Stimulated activated CD8-positive, alpha-beta memory T cell treated with anti-CD3 and anti-CD28 coated beads, Interleukin-12 subunit alpha, Interleukin-12 subunit beta, amount 100 ng/mL, for 4 hours (primary cell): ENCODE results near the gene ROR1.
"Not testable (repeated sequence)": the region's sequence is repeated elsewhere in the genome, so short reads cannot be mapped to it uniquely, and the experiment has no call there.

Source experiments
- DNase-seq: peaks from one replicate; pipeline ENCODE4 v3.0.0-alpha.2; 2020; ENCODE audit warnings: low read depth

The ROR1 gene

GRCh38 chr1:64104585-64104984 lies 330.8 kb downstream of the ROR1 start:
- DNase-seq = not testable (repeated sequence)

- DNase-seq = no peak
These were observed 333.3 kb downstream of the ROR1 start for GRCh38 chr1:64107118-64107519.

DNA sequence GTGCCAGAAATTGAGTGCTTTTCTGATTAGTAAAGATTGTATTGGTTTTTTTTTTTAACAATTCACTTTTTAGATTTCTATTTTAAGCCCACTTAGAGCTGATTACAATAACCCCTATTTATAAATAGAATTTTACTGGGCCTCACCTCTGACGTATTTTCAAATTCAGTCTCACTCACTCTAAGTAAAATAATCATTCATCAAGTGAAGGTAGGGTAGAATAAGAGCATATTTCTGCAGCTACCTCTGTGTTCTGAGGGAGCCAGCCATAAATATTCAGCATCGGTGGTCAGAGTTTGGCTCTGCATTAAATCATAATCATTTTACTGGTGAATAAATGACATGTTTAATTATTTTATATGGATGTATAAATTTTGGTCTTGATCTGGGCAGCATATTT lies 333.8 kb downstream of the ROR1 start:
- no peak for DNase-seq

GRCh38 chr1:64110924-64111777 lies 337.3 kb downstream of the ROR1 start:
- no peak for DNase-seq

- no peak for DNase-seq
These were observed 338.0 kb downstream of the ROR1 start for GRCh38 chr1:64111787-64112186.

GRCh38 chr1:64112281-64112680 lies 338.5 kb downstream of the ROR1 start:
- no peak for DNase-seq

DNA sequence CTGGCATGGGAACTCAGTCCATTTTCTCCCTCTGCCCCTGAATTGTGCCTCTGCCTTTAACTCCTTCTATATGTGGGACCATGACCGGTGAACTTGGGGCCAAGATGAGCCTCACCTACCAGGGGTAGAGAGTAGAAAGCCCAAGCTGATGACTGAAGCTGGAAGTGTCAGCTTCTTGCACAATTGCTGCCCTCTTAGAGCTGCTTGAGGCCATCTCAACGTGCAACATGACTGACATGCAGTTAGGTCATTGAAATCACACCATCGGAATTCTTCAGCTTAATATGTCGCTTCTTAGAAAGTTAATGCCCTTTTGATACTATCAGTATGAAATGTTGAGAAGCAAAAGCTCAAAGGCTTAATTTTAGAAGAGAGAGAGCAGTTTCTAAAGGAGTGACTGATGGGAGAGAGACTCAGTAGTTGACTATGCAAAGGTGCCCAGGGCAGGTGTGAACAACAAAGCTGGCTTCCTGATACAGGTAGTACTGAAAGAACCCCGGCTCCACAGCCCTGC lies 340.3 kb downstream of the ROR1 start:
- no peak for DNase-seq

DNA sequence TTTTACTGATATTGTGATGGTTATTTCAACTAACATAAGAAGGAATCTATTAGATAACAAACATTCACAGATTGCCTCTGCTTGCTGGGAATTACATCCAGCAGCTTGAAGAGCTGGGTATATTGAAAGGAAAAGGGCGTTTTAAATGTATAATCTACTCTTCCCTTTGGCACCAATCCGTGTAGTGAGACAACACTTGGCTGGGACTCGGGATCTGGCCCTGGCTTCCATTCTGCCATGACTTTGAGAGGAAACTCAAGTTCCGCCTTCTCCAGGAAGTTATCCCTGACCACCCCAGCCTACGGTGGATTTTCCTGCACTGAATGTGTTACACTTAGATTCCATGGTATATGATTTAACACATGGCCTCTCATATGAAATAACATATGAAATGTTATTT lies 342.7 kb downstream of the ROR1 start:
- DNase-seq = no peak

DNA sequence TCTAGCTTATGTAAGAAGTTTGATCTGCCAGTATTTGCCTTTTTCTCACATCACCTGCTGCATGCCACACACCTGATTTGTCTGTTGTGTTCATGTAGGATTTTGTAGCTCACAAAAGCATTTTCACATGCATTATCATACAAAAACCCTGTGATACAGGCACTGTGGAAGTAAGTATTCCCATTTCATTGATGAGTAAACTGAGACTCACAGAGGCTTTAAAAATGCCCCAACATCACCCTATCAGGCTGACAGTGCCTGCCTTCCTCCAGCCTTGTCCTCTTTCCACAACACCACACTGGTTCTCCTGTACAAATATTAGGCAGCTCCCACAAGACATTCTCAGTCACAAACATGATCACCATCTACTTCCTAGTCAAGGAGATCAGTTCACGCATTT lies 343.7 kb downstream of the ROR1 start:
- no peak for DNase-seq

DNA sequence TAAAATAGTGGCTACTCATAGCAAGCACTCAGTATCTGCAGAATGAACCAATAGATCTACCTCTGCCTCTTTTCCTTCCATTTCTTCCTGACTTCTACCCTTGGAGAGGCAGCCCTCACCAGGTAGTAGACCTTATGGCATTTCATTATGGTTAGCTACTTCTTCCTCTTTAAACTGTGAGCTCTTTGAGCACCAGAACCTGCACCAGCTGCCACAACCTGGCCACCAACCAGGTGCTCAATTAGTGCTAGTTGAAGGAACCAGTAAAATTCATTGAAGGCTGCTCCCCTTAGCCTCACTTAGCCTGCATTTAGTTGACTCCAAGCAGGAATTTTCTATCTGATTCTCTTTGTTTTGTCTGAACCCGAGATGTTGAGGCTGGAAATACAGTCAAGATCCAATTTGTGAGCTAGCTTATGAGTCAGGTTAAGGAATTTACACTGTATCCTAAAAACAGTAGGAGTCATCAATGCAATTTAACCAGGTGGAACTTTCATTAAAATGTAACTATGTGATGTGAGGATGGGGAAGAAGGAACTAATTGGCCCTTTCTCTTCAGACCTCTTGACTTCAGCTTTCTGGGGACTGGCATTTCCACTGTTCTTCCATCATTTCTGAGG lies 348.1 kb downstream of the ROR1 start:
- no peak for DNase-seq

DNA sequence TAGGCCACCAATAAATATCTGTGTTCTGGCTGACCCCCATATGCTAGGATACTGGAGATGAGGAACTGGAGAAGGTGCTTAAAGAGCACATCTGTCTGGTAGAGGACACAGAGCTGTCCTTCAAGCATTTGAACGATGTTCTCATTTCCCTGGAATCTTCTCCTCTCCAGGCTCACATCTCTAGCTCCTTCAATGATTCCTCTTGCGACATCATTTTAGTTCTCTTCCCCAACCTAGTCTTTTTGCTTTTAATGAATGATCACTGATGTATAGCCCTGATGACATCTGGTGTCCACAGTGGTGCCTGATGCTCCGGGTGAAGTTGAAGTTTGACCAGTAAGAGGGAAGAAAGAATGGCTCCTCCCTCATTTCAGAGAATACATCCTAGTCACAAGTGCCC lies 348.8 kb downstream of the ROR1 start:
- no peak for DNase-seq

DNA sequence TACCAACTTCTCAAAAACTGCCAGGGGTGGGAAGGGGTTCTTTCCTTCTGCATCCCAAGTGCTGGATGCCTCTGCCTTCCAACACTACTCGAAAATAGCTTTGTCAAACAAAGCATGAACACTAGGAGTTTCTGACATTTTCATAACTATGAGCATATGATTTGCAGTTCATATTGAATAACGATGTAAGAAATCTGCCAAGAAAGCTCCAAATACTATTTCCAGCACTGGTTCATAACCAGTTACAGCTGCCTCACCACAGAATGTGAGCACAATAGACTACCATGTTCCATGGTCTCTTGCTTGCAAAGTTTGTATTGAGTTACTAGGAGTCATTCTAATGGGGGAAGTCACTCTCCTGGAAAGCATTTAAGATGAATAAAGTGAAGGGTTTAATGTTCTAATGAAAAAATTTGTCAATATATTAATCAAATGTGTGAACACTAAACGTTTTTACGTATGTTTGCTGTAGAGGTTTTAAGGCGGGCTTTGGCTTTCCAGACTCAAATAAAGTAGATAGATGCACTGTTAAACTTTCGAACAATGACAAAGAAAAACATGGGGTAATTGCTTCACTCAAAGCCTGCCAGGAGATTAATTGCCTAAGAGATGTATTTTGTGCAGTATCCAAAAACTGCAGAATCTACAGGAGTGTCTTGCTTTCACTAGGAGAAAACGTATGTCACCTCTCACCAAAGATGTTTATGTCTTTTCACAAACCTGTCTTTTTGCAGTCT lies 351.1 kb downstream of the ROR1 start:
- DNase-seq = no peak

GRCh38 chr1:64126581-64126980 lies 352.8 kb downstream of the ROR1 start:
- no peak for DNase-seq

DNA sequence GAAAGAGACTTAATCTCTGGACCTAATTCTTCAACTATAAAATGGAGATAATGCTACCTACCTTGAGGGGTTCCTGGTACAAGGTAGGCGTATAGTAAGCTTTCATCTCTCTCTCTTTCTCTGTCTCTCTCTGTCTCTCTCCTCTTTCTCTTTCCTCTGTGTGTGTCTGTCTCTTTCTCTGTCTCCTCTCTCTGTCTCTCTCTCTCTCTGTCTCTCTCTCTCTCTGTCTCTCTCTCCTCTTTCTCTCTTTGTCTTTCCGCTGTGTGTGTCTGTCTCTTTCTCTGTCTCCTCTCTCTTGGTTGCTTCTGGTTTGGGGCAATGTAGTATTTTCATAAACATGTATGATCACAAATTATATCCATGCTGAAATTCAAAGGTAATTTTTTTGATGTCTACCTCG lies 353.5 kb downstream of the ROR1 start:
- DNase-seq = no peak

GRCh38 chr1:64129701-64130100 lies 355.9 kb downstream of the ROR1 start:
- DNase-seq = no peak

GRCh38 chr1:64131155-64131554 lies 357.3 kb downstream of the ROR1 start:
- no peak for DNase-seq

GRCh38 chr1:64133036-64133435 lies 359.2 kb downstream of the ROR1 start:
- no peak for DNase-seq

GRCh38 chr1:64135462-64136223 lies 361.8 kb downstream of the ROR1 start:
- DNase-seq = no peak

GRCh38 chr1:64136296-64136695 lies 362.5 kb downstream of the ROR1 start:
- DNase-seq = no peak

DNA sequence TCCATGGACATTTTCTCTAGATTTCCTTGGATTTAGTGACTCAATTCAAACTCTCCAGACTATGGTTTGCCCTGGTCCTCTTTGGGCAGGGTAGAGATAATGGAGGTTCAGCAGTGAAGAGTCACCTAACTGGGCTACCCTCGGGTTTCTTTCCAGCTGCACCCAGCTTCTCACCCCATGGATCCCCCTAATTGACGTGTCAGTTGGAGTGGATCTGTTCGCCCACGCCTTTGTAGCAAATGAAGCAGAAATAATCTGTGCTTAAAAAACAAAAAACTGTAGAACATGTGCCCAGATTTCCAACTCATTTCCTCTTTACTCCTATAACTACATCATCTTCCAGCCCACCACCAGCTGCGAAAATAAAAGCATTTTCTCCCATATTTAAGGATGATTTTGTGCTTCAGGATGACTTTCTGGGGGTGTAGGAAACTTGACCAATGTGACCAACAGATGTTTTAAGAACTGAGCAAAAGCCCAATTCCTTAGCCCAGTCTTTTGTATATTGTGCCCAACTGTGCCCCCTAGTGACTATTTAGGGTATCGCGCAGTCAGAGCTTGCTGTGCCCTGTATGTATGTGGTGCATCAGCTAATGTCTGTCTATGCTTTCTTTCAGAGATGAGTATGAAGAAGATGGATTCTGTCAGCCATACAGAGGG lies 363.1 kb downstream of the ROR1 start:
- DNase-seq = no peak

DNA sequence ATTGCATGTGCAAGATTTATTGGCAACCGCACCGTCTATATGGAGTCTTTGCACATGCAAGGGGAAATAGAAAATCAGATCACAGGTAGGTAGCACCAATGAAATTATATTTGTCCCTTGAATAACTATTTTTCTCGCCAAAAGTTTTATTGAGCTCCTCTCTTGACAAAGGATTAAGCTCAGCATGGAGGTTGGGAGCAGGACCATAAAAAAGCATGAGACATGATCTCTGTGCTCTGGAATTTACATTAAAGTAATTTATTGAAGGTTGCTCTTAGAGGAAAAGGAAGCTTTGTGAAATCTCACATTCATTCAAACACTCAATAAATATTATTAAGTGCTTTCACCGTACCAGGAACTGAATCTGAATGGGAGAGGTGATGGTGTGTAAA lies 363.6 kb downstream of the ROR1 start:
- no peak for DNase-seq

DNA sequence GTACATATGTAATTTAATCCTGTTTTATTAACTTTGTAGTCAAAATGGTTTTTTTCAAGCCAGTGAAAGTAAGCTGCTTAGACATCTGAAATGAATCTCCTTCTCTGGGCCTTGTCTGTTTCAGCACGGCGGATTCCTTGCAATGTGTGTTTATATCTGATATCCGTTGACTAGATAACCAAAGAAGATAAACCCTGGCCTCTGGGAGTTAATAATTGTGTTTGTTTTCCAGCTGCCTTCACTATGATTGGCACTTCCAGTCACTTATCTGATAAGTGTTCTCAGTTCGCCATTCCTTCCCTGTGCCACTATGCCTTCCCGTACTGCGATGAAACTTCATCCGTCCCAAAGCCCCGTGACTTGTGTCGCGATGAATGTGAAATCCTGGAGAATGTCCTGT lies 366.1 kb downstream of the ROR1 start:
- no peak for DNase-seq
